Activated CD4-positive, alpha-beta T cell treated with anti-CD3 and anti-CD28 coated beads, Interleukin-2, amount 50 U/mL, for 4 hours (primary cell): Measurements from ENCODE around the gene SPINDOC.

Source experiments
- DNase-seq, 2 experiments: peaks; one replicate each; pipeline ENCODE4 v3.0.0-alpha.2; 2020

The SPINDOC gene

GRCh38 chr11:63834535-63835157, 21.4 kb downstream of the SPINDOC start:
- DNase-seq = no peak

- DNase-seq = no peak
Observed at GRCh38 chr11:63835158-63835545, 21.9 kb downstream of the SPINDOC start.

DNA sequence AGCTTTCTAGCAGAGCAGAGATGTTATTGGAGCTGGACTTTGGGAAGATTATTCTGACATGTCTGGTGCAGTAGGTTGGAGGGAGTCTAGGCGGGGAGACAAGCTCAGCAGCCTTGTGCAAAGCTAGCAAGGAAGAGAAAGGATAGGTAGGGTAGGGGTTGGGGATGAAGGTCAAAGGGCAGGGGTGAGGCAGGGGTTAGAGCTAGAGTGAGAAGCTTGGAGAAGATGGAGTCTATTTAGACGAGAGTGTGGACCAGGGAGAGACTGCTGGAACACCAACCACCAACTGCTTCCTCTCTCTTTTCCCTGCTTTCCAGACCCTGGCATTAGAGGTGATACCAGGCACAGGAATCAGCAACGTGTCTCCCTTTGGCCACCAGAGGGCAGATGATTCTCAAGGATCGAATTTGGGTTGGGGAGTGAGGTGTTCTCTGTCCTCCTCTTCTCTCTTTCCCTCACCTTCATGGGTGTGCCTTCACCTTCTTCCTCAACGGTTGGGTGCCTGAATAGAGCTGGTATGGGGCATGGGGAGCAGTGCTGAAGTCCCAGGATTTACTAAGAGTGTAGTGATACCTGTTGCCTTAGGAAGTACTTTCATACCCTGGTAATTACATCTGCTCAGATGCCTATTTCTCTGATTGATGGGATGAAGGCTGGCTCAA, 23.9 kb downstream of the SPINDOC start:
- DNase-seq = peak; percentile 70 to 71

GRCh38 chr11:63837739-63838138, 24.5 kb downstream of the SPINDOC start:
- no peak for DNase-seq

- no peak for DNase-seq
Observed at GRCh38 chr11:63838150-63838677, 25.0 kb downstream of the SPINDOC start.

- DNase-seq = peak; percentile 99 to 100
Observed at GRCh38 chr11:63838678-63839507, 25.6 kb downstream of the SPINDOC start, which contains the start of gene MARK2. TSS of gene MARK2 (plus strand) at chr11:63839110. CDS start at chr11:63839507, 397 bp downstream.

- DNase-seq = peak in 1 of 2 experiments; percentile 10
Observed at GRCh38 chr11:63839508-63840355, 26.5 kb downstream of the SPINDOC start.

GRCh38 chr11:63840356-63841060, 27.3 kb downstream of the SPINDOC start:
- DNase-seq = no peak

DNA sequence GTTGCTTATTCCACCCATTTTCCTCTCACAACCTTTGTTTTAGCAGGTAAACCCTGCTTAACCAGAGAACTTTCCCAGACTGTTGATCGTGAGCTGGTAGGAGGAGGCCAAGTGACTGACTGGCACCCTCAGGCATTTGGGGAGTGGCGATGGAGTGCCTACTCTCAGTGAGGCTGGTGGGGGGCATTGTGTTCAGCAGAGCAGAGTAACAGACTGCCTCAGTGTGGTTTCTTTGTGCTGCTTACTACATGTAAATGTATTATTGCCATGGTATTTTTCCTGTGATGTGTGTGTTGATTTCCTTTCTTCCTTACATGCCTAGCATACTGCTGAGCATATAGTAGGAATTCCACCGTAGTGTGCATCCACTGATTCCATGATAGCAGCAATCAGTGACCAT, 28.3 kb downstream of the SPINDOC start:
- DNase-seq = no peak

- DNase-seq = no peak
Observed at GRCh38 chr11:63843041-63843440, 29.8 kb downstream of the SPINDOC start.

DNA sequence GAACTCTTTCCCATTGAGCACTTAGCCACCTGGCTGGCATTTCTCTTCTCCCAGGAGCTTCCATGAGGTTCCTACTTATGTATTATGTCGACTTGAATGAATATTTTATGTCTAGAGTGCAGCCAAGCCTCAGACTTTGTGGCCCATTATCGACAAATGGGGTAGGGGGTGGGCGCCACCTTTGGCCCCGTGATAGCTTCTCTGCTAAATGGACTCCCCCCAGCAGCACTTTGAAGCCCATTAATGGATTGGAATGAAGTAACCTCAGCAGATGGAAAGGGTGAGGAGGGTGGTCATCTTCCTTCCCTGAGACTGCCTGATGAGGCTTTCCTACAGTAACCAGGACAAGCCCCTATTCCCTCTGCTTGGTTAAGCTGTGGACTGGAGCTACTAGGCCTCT, 31.6 kb downstream of the SPINDOC start:
- no peak for DNase-seq

DNA sequence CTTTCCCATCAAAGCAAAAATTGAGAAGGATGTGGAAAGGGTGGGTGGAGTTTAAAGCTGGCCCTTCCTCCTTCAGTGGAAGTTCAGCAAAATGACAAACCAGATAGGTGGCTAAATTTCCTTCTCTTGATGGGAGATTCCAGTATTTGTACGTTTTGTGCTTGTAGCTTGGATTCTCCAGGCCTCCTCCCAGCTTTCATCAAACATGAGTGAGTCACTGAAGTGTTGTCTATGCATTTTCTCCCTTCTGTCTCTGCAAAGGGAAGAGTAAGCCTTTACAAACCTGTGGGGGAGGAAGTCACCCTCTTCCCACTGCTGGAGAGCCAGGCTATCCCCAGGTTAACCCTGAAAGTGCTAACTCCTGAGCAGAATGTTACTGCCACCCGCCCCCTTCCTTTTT, 32.0 kb downstream of the SPINDOC start:
- DNase-seq = no peak

DNA sequence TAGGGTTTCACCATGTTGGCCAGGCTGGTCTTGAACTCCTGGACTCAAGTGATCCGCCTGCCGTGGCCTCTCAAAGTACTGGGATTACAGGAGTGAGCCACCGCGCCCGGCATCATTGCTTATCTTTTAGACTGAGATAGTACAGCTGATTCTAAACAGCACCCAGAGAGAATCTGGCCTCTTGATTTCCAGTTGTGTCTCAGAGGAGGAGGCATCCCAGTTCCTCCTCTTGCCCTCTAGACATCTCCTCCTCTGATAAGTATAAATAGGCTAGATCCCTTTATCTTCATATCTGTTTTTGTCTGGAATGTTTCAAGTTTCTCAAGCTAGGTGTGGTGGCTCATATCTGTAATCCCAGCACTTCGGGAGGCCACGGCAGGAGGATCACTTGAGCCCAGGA, 32.7 kb downstream of the SPINDOC start:
- DNase-seq = no peak

DNA sequence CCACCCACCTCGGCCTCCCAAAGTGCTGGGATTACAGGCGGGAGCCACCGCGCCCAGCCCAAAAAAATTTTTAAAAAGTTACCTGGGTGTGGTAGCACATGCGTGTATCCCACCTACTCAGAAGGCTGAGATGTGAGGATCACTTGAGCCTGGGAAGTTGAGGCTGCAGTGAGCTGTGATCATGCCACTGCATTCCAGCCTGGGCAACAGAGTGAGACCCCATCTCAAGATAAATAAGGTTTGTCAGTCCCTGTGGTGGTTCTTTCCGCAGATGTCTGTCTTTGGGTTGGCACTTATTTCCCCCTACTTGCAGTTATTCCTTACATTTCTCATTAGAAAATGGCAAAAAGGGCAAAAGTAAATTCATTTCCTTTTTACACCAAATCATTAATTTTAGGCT, 33.6 kb downstream of the SPINDOC start:
- no peak for DNase-seq

DNA sequence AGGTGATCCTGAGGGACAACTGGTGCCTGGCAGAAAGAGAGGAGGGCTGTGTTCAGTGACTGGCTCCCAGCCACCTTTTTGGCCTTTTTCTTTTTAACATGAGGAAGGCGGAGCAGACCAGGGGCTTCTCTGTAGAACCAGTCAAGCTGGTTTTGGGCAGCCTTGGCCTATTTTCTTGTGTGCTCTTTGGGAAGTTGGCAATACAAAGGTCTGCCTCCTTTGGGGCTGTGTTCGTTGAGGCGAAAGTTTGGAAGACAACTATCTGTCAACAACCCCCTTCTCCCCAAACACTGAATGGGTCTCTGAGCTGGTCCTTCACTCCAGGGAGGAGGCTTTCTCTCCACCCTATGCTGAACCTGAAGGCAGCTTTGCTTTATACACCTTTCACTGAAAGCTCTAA, 34.1 kb downstream of the SPINDOC start:
- DNase-seq = no peak

DNA sequence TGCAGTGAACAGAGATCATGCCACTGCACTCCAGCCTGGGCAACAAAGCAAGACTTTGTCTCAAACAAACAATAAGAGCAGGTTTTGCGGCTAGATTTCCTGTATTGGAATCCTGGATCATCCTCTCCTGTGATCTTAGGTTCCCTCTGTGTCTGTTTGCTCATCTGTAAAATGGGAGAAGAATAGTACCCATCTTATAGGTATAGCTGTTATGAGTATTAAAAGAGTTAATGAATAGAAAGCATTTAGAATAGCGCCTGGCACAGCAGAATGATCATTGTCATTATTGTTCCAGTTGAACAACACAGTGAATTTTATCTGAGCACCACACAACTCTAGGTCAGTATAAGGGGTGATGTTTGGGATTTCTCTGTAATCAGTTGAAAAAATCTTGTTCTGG, 36.4 kb downstream of the SPINDOC start:
- no peak for DNase-seq

DNA sequence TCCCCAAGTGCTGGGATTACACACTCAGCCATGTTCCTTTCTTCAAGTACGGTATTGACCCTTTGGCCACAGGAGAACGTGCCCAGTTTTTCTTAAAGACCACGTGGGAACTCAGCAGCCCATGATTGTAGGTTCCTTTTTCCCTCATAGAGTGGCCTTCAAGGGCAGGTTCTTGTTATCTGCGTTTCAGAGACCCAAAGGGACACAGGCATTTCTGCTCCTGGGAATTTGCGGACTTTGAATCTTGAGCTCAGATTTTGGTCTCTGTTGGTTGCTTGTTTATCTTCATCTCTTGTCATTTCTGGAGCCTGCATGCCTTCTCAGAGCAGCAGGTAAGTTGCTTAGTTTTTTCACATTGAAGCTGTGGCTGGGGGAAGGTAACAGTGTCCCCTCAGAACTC, 37.7 kb downstream of the SPINDOC start:
- no peak for DNase-seq

- no peak for DNase-seq
Observed at GRCh38 chr11:63851364-63851763, 38.1 kb downstream of the SPINDOC start.

DNA sequence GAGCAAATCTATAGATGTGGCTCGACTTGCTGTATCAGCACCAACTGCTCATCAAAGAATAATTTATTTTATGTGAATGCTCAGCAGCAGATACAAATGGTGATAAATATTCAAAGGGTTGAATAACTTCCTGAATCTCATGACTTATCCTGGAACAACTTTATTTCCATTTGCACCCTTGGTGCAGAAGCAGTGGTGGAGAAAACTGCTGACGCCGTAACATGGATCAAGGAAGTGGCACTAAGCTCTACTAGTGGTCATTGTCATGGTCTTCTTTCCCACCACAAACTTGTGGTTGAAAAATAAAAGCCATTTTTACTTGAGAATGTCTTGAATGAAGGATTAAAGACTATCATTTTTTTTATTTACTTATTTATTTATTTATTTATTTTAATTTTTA, 40.2 kb downstream of the SPINDOC start:
- DNase-seq = no peak

GRCh38 chr11:63854696-63855095, 41.4 kb downstream of the SPINDOC start:
- no peak for DNase-seq

DNA sequence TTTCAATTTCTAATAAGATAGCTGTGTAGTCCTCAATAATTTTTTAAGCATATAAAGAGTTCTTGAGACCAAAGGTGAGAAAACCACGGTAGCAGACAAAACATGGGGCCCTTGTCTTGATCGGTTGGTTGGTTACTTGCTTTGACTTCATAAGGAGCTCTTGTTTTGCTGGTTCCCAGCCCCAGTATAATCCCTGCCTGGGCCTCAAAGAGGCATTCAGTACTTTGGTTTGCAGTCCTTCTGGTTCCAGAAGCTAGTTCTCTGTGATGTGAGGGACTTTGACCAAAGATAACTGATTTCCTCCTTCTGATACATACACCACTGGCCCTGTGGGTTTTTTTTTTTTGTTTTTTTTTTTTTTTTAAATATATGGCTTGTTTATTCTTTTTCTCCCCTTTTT, 42.7 kb downstream of the SPINDOC start:
- DNase-seq = no peak
